ENCODE data around the gene SUCLG1.

SUCLG1 gene

GRCh38 chr2:84460670-84461069, 1.6 kb upstream of the SUCLG1 start:
- no peak for DNase-seq

- DNase-seq = no peak
Measured at GRCh38 chr2:84459944-84460429, 907 bp upstream of the SUCLG1 start.

GRCh38 chr2:84458551-84459017, 496 bp downstream of the SUCLG1 start:
- no peak for DNase-seq

- DNase-seq = no peak
Measured at GRCh38 chr2:84457686-84458085, 1.4 kb downstream of the SUCLG1 start.

- no peak for DNase-seq
Measured at GRCh38 chr2:84456156-84456555, 2.9 kb downstream of the SUCLG1 start.

GRCh38 chr2:84454581-84454980, 4.5 kb downstream of the SUCLG1 start:
- no peak for DNase-seq

- no peak for DNase-seq
Measured at GRCh38 chr2:84452624-84453023, 6.5 kb downstream of the SUCLG1 start.

GRCh38 chr2:84451579-84451978, 7.5 kb downstream of the SUCLG1 start:
- DNase-seq = no peak

GRCh38 chr2:84450288-84451227, 8.5 kb downstream of the SUCLG1 start:
- DNase-seq = no peak

GRCh38 chr2:84449711-84450110, 9.4 kb downstream of the SUCLG1 start:
- DNase-seq = no peak

GRCh38 chr2:84449055-84449454, 10.0 kb downstream of the SUCLG1 start:
- no peak for DNase-seq

- no peak for DNase-seq
Measured at GRCh38 chr2:84443477-84443876, 15.6 kb downstream of the SUCLG1 start.

- no peak for DNase-seq
Measured at GRCh38 chr2:84442888-84443287, 16.2 kb downstream of the SUCLG1 start.

GRCh38 chr2:84441505-84441904, 17.6 kb downstream of the SUCLG1 start:
- no peak for DNase-seq

- no peak for DNase-seq
Measured at GRCh38 chr2:84441036-84441435, 18.0 kb downstream of the SUCLG1 start.

GRCh38 chr2:84435345-84436025, 23.6 kb downstream of the SUCLG1 start:
- no peak for DNase-seq

- DNase-seq = no peak
Measured at GRCh38 chr2:84429328-84429727, 29.8 kb downstream of the SUCLG1 start.

GRCh38 chr2:84427235-84428138, 31.6 kb downstream of the SUCLG1 start:
- no peak for DNase-seq

GRCh38 chr2:84425310-84425709, 33.8 kb downstream of the SUCLG1 start:
- no peak for DNase-seq

GRCh38 chr2:84424152-84424551, 34.9 kb downstream of the SUCLG1 start:
- DNase-seq = no peak

GRCh38 chr2:84421791-84422190, 37.3 kb downstream of the SUCLG1 start:
- no peak for DNase-seq

GRCh38 chr2:84421197-84421596, 37.9 kb downstream of the SUCLG1 start:
- no peak for DNase-seq
